GM23338 (cell line): ENCODE measurements around the gene ZNF536. TPM values are rescaled to one million over a fixed set of nuclear protein-coding genes. Genes with fewer than 3 reads are reported as not detected.

Source experiments
- ATAC-seq: fragments of 200-7000 bp; cut with Tn5 transposase; 3 replicates; pipeline ENCODE4 v1.9.1; 2020
- DNase-seq: peaks from one replicate; pipeline ENCODE4 v3.0.0-alpha.2; 2015; ENCODE audit warnings: low spot score
- H2AFZ ChIP-seq: fragments of 200-600 bp; sonication (generic); 2 replicates; pipeline ENCODE4 v1.8.0; 2016; ENCODE audit warnings: antibody characterized with exemption, mild to moderate bottlenecking, moderate library complexity
- H3F3A ChIP-seq: fragments of 200-600 bp; sonication (generic); replicated peaks from 2 replicates; pipeline ENCODE4 v1.8.0; 2017; ENCODE audit warnings: antibody characterized with exemption, mixed run types, low read depth
- H3K27ac ChIP-seq: fragments of 200-600 bp; sonication (generic); 2 replicates; pipeline ENCODE4 v1.6.1; 2016; ENCODE audit warnings: low read depth
- H3K27me3 ChIP-seq: fragments of 200-600 bp; sonication (generic); 2 replicates; pipeline ENCODE4 v1.8.0; 2016; ENCODE audit warnings: mild to moderate bottlenecking, mixed run types, moderate library complexity; ENCODE audit not compliant: insufficient read depth
- H3K36me3 ChIP-seq: fragments of 200-600 bp; sonication (generic); 2 replicates; pipeline ENCODE4 v1.8.0; 2016; ENCODE audit warnings: mild to moderate bottlenecking; ENCODE audit not compliant: insufficient read depth
- H3K4me1 ChIP-seq: fragments of 200-600 bp; sonication (generic); 2 replicates; pipeline ENCODE4 v1.8.0; 2016; ENCODE audit warnings: mild to moderate bottlenecking, moderate library complexity; ENCODE audit not compliant: insufficient read depth
- H3K4me2 ChIP-seq: fragments of 200-600 bp; sonication (generic); 2 replicates; pipeline ENCODE4 v1.7.1; 2017; ENCODE audit warnings: mixed run types
- H3K4me3 ChIP-seq: fragments of 200-600 bp; sonication (generic); 2 replicates; pipeline ENCODE4 v1.6.1; 2016; ENCODE audit warnings: mixed run types
- H3K79me2 ChIP-seq: fragments of 200-600 bp; sonication (generic); replicated peaks from 2 replicates; pipeline ENCODE4 v1.8.0; 2017; ENCODE audit warnings: mild to moderate bottlenecking; ENCODE audit not compliant: insufficient read depth
- H3K9me2 ChIP-seq: fragments of 200-600 bp; sonication (generic); 2 replicates; pipeline ENCODE4 v1.8.0; 2017; ENCODE audit not compliant: insufficient read depth
- H4K20me1 ChIP-seq: fragments of 200-600 bp; sonication (generic); replicated peaks from 2 replicates; pipeline ENCODE4 v1.8.0; 2017; ENCODE audit warnings: mild to moderate bottlenecking; ENCODE audit not compliant: insufficient read depth
- H3K27ac Mint-ChIP-seq: 2 replicates; pipeline ENCODE4 v1.8.0; 2020; ENCODE audit warnings: inconsistent platforms, mild to moderate bottlenecking, moderate library complexity, mixed read lengths
- H3K27me3 Mint-ChIP-seq: 3 replicates; pipeline ENCODE4 v1.8.0; 2022; ENCODE audit warnings: low read depth, mild to moderate bottlenecking, moderate library complexity, mixed read lengths, inconsistent platforms; ENCODE audit not compliant: insufficient read depth, poor library complexity
- H3K36me3 Mint-ChIP-seq: 3 replicates; pipeline ENCODE4 v1.8.0; 2021; ENCODE audit warnings: low read depth, mild to moderate bottlenecking, inconsistent platforms, moderate library complexity, mixed read lengths
- H3K4me1 Mint-ChIP-seq: 3 replicates; pipeline ENCODE4 v1.8.0; 2020; ENCODE audit warnings: mild to moderate bottlenecking, inconsistent platforms, mixed read lengths
- H3K4me3 Mint-ChIP-seq: 3 replicates; pipeline ENCODE4 v1.8.0; 2021; ENCODE audit warnings: moderate library complexity, mild to moderate bottlenecking, inconsistent platforms, mixed read lengths
- H3K9me3 Mint-ChIP-seq: 3 replicates; pipeline ENCODE4 v1.8.0; 2020; ENCODE audit warnings: moderate library complexity, mild to moderate bottlenecking, inconsistent platforms, mixed read lengths
- CREB1 ChIP-seq: fragments of 250-450 bp; sonication (Bioruptor Pico); IDR thresholded peaks from 2 replicates; pipeline ENCODE4 v1.5.0; 2020; ENCODE audit warnings: low read depth, mild to moderate bottlenecking, moderate library complexity
- ETS1 ChIP-seq: IDR thresholded peaks from 2 replicates; pipeline ENCODE4 v1.6.1; 2016; ENCODE audit warnings: antibody characterized with exemption
- EZH2 ChIP-seq: fragments of 200-600 bp; sonication (generic); IDR thresholded peaks from one replicate; pipeline ENCODE4 v1.8.0; 2017; ENCODE audit warnings: antibody characterized with exemption, mild to moderate bottlenecking, low read depth; ENCODE audit not compliant: unreplicated experiment
- EZH2phosphoT487 ChIP-seq: fragments of 200-600 bp; sonication (generic); IDR thresholded peaks from one replicate; pipeline ENCODE4 v1.8.1; 2018; ENCODE audit warnings: antibody characterized with exemption; ENCODE audit not compliant: unreplicated experiment
- NANOG ChIP-seq: IDR thresholded peaks from 2 replicates; pipeline ENCODE4 v1.6.1; 2016; ENCODE audit warnings: antibody characterized with exemption, borderline replicate concordance
- POLR2AphosphoS5 ChIP-seq: IDR thresholded peaks from 2 replicates; pipeline ENCODE4 v1.6.1; 2016; ENCODE audit warnings: antibody characterized with exemption, low read depth
- STAT1 ChIP-seq: IDR thresholded peaks from one replicate; pipeline ENCODE4 v1.6.1; 2016; ENCODE audit warnings: antibody characterized with exemption; ENCODE audit not compliant: unreplicated experiment
- ZNF114 ChIP-seq: fragments of 250-450 bp; sonication (Bioruptor Pico); IDR thresholded peaks from 2 replicates; pipeline ENCODE4 v1.5.0; 2020; ENCODE audit warnings: mild to moderate bottlenecking, moderate library complexity
- ZNF331 ChIP-seq: fragments of 250-450 bp; sonication (Bioruptor Pico); IDR thresholded peaks from 2 replicates; pipeline ENCODE4 v1.5.0; 2020; ENCODE audit warnings: low read depth, mild to moderate bottlenecking, moderate library complexity
- polyA plus RNA-seq: library from polyadenylated mRNA; unstranded; fragments of >200 nt; fragmentation: Nextera tagmentation; extraction: Ambion mirVana; gene quantifications from 2 replicates; pipeline ENCODE4 v1.2.1, GENCODE V29; 2016
- total RNA-seq: library from RNA; depleted of rRNA; stranded (reverse); fragments of >200 nt; shearing (Covaris generic); gene quantifications from 2 replicates; pipeline ENCODE4 v1.2.3, GENCODE V29; 2014
- TF ChIP-seq, protein P1 (sequence below): IDR thresholded peaks from one replicate; pipeline ENCODE4 v1.6.1; 2018; ENCODE audit warnings: antibody characterized with exemption; ENCODE audit not compliant: unreplicated experiment
- TF ChIP-seq, protein P2 (sequence below), 2 experiments: fragments of 200-600 bp in 1 of 2; sonication (generic) in 1 of 2; conservative IDR thresholded peaks; 2 replicates each; pipeline versions ENCODE4 v1.5.1 to v1.6.1; 2016 to 2017; ENCODE audit warnings: antibody characterized with exemption in 2 of 2, low read depth in 2 of 2, mild to moderate bottlenecking in 2 of 2, moderate library complexity in 1 of 2

ZNF536 gene
- total and polyA plus RNA-seq, 2 experiments from 2014 or later = 0.07 TPM; not detected in 1

GRCh38 chr19:30386551-30387143 lies 14.5 kb downstream of the ZNF536 start:
- Mint-ChIP-seq H3K4me3 (no peak overlapping the region), H3K9me3 (no peaks in the 10 kb centered on the region), H3K27me3 (peaks cover 5% of the 10 kb centered on the region), H3K36me3 (no peaks in the 10 kb centered on the region), H3K27ac (no peak overlapping the region), H3K4me1 (peaks cover 13% of the 10 kb centered on the region)
- no peak for DNase-seq
- Histone ChIP-seq H3K4me3 (no peak overlapping the region), H3K79me2 (no peaks in the 10 kb centered on the region), H3K4me2 (no peak overlapping the region), H4K20me1 (no peaks in the 10 kb centered on the region), H3K4me1 (peaks cover 6% of the 10 kb centered on the region), H3K36me3 (no peaks in the 10 kb centered on the region), H3K27me3 (no peaks in the 10 kb centered on the region), H3F3A (no peaks in the 10 kb centered on the region), H3K27ac (no peak overlapping the region), H3K9me2 (no peaks in the 10 kb centered on the region; the same call in 1 of the 2 replicates), H2AFZ (no peak overlapping the region)
- no peak for ATAC-seq
- TF ChIP-seq EZH2 (no peak), STAT1 (no peak), ETS1 (no peak), CREB1 (CRISPR knock-in tag) (no peak), POLR2AphosphoS5 (no peak), NANOG (no peak), ZNF114 (no peak), EZH2phosphoT487 (no peak), ZNF331 (no peak)
- TF ChIP-seq, protein P1, sequence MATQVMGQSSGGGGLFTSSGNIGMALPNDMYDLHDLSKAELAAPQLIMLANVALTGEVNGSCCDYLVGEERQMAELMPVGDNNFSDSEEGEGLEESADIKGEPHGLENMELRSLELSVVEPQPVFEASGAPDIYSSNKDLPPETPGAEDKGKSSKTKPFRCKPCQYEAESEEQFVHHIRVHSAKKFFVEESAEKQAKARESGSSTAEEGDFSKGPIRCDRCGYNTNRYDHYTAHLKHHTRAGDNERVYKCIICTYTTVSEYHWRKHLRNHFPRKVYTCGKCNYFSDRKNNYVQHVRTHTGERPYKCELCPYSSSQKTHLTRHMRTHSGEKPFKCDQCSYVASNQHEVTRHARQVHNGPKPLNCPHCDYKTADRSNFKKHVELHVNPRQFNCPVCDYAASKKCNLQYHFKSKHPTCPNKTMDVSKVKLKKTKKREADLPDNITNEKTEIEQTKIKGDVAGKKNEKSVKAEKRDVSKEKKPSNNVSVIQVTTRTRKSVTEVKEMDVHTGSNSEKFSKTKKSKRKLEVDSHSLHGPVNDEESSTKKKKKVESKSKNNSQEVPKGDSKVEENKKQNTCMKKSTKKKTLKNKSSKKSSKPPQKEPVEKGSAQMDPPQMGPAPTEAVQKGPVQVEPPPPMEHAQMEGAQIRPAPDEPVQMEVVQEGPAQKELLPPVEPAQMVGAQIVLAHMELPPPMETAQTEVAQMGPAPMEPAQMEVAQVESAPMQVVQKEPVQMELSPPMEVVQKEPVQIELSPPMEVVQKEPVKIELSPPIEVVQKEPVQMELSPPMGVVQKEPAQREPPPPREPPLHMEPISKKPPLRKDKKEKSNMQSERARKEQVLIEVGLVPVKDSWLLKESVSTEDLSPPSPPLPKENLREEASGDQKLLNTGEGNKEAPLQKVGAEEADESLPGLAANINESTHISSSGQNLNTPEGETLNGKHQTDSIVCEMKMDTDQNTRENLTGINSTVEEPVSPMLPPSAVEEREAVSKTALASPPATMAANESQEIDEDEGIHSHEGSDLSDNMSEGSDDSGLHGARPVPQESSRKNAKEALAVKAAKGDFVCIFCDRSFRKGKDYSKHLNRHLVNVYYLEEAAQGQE = no peak
- TF ChIP-seq, protein P2, sequence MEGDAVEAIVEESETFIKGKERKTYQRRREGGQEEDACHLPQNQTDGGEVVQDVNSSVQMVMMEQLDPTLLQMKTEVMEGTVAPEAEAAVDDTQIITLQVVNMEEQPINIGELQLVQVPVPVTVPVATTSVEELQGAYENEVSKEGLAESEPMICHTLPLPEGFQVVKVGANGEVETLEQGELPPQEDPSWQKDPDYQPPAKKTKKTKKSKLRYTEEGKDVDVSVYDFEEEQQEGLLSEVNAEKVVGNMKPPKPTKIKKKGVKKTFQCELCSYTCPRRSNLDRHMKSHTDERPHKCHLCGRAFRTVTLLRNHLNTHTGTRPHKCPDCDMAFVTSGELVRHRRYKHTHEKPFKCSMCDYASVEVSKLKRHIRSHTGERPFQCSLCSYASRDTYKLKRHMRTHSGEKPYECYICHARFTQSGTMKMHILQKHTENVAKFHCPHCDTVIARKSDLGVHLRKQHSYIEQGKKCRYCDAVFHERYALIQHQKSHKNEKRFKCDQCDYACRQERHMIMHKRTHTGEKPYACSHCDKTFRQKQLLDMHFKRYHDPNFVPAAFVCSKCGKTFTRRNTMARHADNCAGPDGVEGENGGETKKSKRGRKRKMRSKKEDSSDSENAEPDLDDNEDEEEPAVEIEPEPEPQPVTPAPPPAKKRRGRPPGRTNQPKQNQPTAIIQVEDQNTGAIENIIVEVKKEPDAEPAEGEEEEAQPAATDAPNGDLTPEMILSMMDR (conservative IDR thresholded peaks at IDR 0.05; ENCODE audit: low read depth in 2 of 2) = no peak
